H54 (cell line): Measurements from ENCODE around the gene MPZ.
"Not testable (repeated sequence)": the region's sequence is repeated elsewhere in the genome, so short reads cannot be mapped to it uniquely, and the experiment has no call there.

Source experiments
- DNase-seq: peaks from one replicate; pipeline ENCODE4 v3.0.0; 2011; ENCODE audit warnings: low spot score, mixed read lengths; ENCODE audit not compliant: insufficient read length
- FAIRE-seq: peaks from 3 replicates; lab custom pipeline; 2011; peaks lifted over from hg19 to GRCh38; lab: Jason Lieb, UNC
- POLR2A ChIP-seq: IDR thresholded peaks from 2 replicates; pipeline ENCODE4 v1.6.1; 2011; ENCODE audit warnings: low read depth, mild to moderate bottlenecking, low read length

The MPZ gene

DNA sequence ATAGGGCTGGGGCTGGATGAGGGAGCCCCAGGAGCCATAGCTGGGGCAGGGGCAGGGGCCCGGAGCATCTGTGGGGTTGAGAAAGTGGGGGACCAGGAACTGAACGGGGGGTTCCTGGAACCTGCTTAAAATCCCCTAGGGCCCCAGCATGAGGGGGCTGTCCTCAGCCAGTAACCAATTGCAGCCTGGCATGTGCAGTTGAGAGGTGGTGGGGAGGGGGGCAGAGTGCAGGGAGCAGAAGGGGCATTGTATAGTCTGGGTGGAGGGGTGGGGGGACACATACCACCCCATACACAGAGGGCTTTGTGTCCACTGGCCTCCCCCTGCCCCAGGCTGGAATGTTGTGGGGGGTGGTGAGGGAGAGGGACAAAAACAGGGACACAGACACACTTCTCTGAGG lies at the start of gene MPZ:
MPZ (minus strand) TSS at position 101 of the 400 bp plus-strand sequence; CDS start at position 38, 63 bp downstream.
- FAIRE-seq (no peak), DNase-seq (no peak)
- no peak for TF ChIP-seq POLR2A

- DNase-seq (no peak), FAIRE-seq (no peak)
- no peak for TF ChIP-seq POLR2A
Observed at GRCh38 chr1:161359291-161359690, 49.5 kb upstream of the MPZ start.

GRCh38 chr1:161357073-161357472 lies 47.3 kb upstream of the MPZ start:
- DNase-seq (no peak), FAIRE-seq (no peak)
- TF ChIP-seq POLR2A, result no peak

- TF ChIP-seq POLR2A, result no peak
- no peak for FAIRE-seq
- DNase-seq, result no peak
Observed at GRCh38 chr1:161351482-161351881, 41.7 kb upstream of the MPZ start.

GRCh38 chr1:161350671-161351070 lies 40.9 kb upstream of the MPZ start:
- no peak for FAIRE-seq
- DNase-seq, result no peak
- TF ChIP-seq POLR2A, result no peak

- no peak for FAIRE-seq
- no peak for TF ChIP-seq POLR2A
- no peak for DNase-seq
Observed at GRCh38 chr1:161342821-161343220, 33.1 kb upstream of the MPZ start.

DNA sequence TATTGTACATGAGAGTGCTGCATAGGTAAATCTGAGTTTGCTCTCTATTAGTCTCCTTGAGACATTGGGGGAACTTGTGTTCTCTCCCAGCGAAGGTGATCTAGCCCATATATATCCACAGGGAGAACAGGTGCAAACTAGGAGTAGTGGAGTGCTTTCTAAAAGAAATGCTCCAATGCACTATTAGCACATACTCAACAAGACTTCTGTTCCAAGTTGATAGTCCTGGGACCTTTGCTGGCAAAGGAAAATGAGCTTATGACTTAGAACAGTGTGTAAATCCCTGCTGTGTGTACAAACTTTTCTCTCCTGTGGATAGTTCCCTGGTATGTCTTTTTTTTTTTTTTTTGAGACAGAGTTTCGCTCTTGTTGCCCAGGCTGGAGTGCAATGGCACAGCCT lies 32.4 kb upstream of the MPZ start:
- DNase-seq (no peak), FAIRE-seq (no peak)
- no peak for TF ChIP-seq POLR2A

GRCh38 chr1:161335796-161336195 lies 26.0 kb upstream of the MPZ start:
- DNase-seq (no peak), FAIRE-seq (no peak)
- TF ChIP-seq POLR2A, result no peak

DNA sequence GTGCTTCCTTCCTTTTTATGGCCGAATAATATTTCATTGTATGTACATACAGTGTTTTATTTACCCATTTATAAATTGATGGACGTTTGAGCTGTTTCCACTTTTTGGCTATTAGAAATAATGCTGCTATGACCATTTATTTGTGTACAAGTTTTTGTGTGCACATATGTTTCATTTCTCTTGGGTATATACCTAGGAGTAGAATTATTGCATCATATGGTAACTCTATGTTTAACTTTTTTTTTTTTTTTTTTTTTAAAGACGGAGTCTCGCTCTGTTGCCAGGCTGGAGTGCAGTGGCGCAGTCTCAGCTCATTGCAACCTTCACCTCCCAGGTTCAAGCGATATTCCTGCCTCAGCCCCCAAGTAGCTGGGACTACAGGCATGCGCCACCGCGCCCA lies 23.4 kb upstream of the MPZ start:
- no peak for TF ChIP-seq POLR2A
- DNase-seq (no peak), FAIRE-seq (no peak)

DNA sequence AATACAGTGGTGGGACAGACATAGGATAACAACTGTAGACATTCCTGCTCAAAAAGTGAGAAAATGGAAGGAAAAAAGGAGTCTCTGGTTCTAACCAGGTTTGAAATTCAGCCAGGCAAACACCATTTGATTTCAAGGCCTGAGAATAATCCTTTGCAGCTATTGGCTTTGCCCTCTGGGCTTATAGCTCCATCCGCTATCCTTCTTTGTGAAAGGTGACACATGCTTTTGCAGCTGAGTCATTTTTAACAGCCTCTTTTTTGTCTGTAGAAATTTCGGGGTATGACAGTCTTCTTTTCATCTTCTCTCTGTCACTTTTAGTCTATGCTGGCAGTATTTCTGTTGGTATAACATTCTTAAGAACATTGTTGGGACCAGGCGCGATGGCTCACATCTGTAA lies 20.6 kb upstream of the MPZ start:
- no peak for FAIRE-seq
- TF ChIP-seq POLR2A, result no peak
- peak; percentile 28 for DNase-seq

GRCh38 chr1:161324020-161324419 lies 14.3 kb upstream of the MPZ start:
- no peak for TF ChIP-seq POLR2A
- no peak for FAIRE-seq
- no peak for DNase-seq

- DNase-seq, FAIRE-seq: not testable (repeated sequence)
Observed at GRCh38 chr1:161315841-161316674, 6.3 kb upstream of the MPZ start.

DNA sequence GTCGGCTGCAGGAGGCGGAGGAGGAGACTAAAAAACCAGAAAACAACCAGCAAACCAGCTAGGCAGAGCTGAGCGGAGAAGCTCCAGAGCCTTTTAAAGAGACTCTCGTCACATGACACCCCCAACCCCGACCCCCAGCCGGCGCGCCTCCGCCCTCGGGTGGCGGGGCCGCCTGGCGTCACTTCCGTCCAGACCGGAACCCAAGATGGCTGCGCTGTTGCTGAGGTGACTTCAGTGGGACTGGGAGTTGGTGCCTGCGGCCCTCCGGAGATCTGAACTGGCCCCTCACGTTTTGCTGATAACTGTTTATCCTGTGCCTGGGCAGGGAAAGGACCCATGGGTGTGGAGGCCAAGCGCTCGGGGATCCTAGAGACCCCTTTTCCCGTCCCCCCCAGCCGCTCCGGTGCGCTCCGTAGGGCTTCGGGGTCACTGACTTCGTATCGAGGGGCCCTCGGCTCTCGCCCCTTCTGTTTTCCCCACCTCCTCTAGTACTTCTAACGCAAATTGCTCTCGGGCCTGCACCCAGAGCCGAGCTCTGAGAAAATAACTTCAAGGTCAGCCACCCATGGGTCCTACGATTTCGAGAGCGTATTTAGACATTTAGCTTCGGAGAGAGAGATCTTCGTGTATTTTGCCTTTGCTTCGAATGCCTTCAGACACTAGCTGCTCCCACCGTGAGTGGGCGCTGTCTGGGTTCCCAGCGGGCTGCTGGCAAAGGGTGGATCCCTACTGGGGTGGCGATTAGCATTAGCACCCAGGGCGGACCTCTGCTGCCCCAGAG lies 4.6 kb upstream of the MPZ start, which contains the start of gene SDHC:
SDHC (plus strand) TSS at position 181 of the 781 bp plus-strand sequence; CDS start at position 206, 25 bp downstream.
- TF ChIP-seq POLR2A, result peak; percentile 90
- FAIRE-seq (no peak), DNase-seq (peak; percentile 84)

DNA sequence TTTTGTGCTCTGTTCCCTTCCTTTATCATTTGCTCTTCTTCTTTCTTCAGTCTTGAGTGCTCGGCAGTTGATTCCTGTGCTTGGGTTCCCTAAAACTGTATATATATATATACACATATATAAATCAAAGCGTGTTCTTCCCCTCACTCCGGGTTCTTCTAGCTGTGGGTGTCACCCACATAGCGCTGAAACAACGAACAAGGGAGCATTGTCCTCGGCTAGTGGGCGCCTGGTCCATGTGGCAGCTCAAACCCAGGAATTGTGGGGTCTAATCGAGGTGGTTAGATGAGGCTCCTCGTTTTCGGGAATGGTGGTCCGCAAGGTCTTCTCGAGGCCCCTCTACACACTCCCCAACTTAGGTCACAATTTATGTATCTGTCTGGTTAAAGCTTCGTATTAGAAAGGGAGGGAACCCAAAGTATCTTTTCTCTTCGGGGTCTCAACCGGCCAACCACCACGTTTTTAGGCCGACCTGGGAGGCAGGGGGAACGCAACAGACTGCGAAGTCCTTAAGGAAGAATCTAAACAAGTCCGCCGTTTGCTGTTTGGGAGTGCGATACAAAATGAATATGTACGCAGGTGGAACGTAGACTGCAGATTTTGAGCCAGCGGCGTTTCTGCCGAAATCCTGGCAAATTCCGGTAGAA lies 3.9 kb upstream of the MPZ start:
- DNase-seq (no peak), FAIRE-seq (no peak)

More for the DNA sequence above, 3.9 kb upstream of the MPZ start:
- TF ChIP-seq POLR2A, result no peak
